Measurements from ENCODE around the gene ARHGAP22.

- TF ChIP-seq POLR2AphosphoS5 (IDR thresholded peaks at IDR 0.05) (no peak), CTCF (IDR thresholded peaks at IDR 0.05) (no peak), POLR2A (IDR thresholded peaks at IDR 0.05) (no peak)
Observed at GRCh38 chr10:48430402-48430993, 174.4 kb downstream of the ARHGAP22 start.
